CD4-positive, alpha-beta T cell treated with Interleukin-1 beta for 1 hour (primary cell): ENCODE results near the gene FLYWCH1.

Experiments used
- DNase-seq, 2 donors: peaks; one replicate each; pipeline ENCODE4 v3.0.0-alpha.2; 2020 to 2022

The FLYWCH1 gene, protein sequence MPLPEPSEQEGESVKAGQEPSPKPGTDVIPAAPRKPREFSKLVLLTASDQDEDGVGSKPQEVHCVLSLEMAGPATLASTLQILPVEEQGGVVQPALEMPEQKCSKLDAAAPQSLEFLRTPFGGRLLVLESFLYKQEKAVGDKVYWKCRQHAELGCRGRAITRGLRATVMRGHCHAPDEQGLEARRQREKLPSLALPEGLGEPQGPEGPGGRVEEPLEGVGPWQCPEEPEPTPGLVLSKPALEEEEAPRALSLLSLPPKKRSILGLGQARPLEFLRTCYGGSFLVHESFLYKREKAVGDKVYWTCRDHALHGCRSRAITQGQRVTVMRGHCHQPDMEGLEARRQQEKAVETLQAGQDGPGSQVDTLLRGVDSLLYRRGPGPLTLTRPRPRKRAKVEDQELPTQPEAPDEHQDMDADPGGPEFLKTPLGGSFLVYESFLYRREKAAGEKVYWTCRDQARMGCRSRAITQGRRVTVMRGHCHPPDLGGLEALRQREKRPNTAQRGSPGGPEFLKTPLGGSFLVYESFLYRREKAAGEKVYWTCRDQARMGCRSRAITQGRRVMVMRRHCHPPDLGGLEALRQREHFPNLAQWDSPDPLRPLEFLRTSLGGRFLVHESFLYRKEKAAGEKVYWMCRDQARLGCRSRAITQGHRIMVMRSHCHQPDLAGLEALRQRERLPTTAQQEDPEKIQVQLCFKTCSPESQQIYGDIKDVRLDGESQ

GRCh38 chr16:2911638-2912329 lies at the start of gene FLYWCH1:
FLYWCH1 (plus strand) TSS chr16:2911931; CDS start chr16:2929686, 17,755 bp downstream.
- peak; percentile 98 for DNase-seq

DNA sequence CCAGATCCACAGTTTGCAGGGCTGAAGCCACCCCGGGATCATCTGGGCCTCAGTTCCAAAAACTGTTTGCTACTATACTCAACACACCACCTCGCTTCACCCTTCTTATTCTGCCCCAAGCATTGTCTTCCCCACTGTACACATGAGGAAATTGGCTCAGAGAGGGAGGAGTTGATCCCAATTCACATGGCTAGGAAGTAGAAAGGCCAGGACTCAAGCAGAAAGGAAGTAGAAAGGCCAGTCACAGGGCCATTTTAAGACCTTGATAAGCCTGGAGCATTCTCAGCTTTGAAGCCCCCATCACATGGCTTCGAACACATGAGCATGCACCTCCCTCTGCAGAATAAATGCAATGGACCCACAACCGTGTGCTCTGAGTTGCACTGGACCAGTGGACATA lies 46.1 kb upstream of the FLYWCH1 start:
- no peak for DNase-seq

GRCh38 chr16:2866431-2866830 lies 45.3 kb upstream of the FLYWCH1 start:
- DNase-seq: no peak

DNA sequence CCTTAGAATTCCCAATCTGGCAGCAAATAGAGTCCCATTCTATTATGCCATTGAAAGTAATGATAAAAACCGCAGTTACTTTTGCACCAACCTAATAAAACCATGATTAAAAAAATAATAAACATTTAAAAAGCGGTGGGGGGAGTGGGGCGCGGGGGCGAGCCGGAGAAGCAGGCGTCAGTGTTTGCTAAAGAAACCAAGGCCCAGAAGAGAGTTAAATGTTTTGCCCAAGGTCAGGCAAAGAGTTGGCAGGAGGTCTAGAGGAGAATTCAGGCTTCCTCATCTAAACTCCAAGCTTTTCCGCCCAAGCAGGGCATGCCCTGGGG lies 44.1 kb upstream of the FLYWCH1 start:
- DNase-seq: no peak

DNA sequence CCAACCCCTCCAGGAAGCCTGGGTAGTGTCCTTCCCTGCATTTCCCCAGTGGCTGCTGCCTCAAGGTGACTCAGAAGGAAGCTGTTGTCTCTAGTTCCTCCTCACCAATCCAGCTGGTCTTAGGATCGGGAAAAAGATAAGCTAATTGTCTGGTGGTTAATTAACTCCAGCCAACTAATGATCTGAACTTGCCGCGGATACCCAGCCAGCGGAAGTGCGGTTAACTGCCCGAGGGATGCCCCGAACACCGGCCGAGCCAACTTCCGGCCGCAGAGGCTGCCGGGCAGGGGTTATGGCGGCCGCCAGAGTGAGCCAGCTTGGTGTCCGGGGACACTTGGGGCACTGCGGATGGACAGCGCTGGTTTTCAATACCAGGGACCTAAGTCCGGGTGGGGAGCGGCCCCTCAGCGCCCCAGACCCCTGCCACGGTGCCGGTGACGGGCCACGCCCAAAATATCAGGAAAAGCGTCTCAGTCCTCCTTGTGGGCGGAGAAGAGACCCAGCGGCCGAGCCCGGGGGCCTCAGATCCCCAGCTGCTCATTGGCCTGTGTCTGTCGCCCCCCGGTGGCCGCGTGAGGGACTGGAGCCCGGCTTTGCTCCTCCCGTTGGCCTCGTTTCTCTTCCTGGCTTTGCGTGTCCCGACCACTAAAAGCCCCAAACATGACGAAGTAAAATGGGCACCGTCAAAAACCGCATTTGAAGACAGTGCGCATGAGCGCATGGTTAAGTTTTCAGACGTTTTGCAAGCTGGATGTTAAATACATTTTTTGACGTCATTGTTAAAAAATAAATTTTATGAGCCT lies 43.5 kb upstream of the FLYWCH1 start:
- DNase-seq: peak; percentile 95 to 97

DNA sequence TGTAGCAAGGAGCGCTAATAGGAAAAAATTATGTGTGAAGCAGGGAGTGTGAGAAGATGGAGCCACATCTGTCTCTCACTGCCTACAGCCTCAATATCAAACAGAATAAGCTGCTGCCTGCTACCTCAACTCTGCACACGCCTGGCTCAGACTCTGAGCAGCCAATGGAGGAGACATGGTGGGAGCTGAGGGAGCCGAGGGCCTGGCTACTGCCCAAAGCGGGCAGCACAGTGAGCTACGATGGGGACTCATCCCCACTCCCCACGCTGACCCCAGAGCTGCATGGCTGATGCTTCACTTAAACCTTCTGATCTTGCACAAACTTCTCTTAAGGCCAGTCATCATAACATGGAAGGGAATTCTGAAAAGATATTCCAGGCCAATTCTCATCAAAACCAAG lies 39.8 kb upstream of the FLYWCH1 start:
- DNase-seq: no peak

GRCh38 chr16:2874032-2874911 lies 37.5 kb upstream of the FLYWCH1 start:
- no peak for DNase-seq

- peak; percentile 78 to 81 for DNase-seq
Measured at GRCh38 chr16:2874912-2875362, 36.8 kb upstream of the FLYWCH1 start.

GRCh38 chr16:2879854-2880508 lies 31.8 kb upstream of the FLYWCH1 start:
- no peak for DNase-seq

- DNase-seq: peak in 1 of 2 donors; percentile 33
Measured at GRCh38 chr16:2881783-2882649, 29.7 kb upstream of the FLYWCH1 start.

DNA sequence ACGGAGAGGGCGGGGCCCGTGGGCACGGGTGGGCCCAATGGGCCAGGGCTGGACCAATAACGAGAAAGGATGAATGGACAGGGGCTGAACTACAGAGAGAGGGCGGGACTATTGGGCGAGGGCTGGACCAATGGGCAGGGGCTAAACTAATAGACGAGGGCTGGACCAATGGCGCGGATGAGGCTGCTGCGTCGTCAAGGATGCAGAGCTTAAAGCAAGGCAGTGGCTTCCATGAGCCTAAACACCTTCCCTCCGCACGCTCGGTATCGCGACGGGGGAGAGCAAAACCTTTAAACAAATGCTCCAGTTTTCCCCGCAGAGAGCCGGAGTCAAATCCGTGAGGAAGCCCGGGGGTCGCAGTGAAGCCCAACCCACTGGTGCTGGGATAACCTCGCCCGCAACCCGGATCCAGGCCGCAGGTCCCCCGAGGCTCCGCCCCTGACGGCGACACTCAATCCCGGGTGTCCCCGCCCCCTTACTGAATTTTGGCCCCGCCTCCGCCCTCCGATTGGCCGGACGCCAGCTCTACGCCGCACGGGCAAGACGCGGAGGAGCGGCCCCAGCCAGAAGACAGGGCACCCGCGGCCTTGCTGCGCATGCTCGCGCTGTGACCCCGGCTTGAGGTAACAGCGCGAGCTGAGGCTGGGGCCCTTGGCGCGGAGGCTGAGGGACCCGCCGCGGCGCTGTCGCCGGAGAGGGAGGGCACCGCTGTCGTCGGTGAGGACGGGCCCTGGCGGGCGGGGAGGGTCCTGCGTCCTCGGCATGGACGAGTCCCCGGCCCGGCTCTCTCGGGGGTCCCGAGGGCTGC lies 28.9 kb upstream of the FLYWCH1 start, which contains the start of gene FLYWCH2:
TSS of gene FLYWCH2 (plus strand) at position 566 of the 808 bp plus-strand sequence. CDS start 13,235 bp downstream, outside the sequence.
- DNase-seq: peak; percentile 99 to 100

DNA sequence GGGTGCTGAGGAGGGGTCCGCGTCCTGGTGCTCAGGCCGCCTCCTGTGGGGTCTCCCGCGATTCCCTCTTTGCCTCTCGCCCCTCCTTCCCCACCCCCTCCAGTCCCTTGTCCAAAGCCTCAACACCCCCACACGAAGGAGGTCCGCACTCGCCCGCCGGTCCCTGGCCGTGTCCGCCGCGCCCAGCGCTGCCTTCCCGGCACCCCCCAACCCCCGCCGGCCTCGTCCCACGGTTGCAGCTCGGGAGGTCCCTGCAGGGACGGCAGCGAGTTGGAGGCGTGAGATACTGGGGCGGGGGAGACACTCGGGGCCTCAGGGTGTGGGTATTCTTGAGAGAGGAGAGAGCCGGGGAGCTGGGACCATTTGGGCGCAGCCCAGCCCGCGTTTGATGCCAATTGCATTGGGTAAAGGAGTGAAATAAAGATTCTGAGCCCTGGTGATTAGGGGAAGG lies 28.2 kb upstream of the FLYWCH1 start:
- DNase-seq: no peak

GRCh38 chr16:2884041-2884451 lies 27.7 kb upstream of the FLYWCH1 start:
- DNase-seq: no peak

DNA sequence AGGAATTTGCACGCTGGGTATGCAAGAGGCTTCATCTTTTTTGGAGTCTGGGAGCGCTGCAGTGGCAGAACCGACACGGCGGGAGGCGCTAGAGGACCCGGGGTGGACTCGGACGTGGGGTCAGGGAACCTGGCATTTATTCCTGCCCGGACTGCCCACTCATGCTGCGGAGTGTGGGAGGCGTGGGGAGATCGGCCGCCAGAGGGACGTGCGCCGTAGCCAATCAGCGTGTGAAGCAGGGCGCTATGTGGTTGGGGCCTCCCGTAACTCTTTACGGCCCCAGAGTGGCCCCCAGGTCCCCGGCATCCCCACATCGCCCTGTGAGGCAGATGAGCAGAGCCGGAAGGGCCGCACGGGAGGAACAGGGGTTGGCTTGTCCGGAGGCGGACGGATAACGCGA lies 17.5 kb upstream of the FLYWCH1 start:
- DNase-seq: no peak

GRCh38 chr16:2895813-2896212 lies 15.9 kb upstream of the FLYWCH1 start:
- DNase-seq: no peak

GRCh38 chr16:2896480-2897010 lies 15.2 kb upstream of the FLYWCH1 start:
- no peak for DNase-seq

GRCh38 chr16:2897110-2897509 lies 14.6 kb upstream of the FLYWCH1 start:
- peak in 1 of 2 donors; percentile 66 for DNase-seq

GRCh38 chr16:2898831-2899563 lies 12.7 kb upstream of the FLYWCH1 start:
- DNase-seq: no peak
